ENCODE results near the gene DNAJC17. TPM values are rescaled to one million over a fixed set of nuclear protein-coding genes. Genes with fewer than 3 reads are reported as not detected.

Gene DNAJC17
- total RNA-seq, 1 donor from 2014 or later, result 43.2 TPM

- TF ChIP-seq, protein P1, sequence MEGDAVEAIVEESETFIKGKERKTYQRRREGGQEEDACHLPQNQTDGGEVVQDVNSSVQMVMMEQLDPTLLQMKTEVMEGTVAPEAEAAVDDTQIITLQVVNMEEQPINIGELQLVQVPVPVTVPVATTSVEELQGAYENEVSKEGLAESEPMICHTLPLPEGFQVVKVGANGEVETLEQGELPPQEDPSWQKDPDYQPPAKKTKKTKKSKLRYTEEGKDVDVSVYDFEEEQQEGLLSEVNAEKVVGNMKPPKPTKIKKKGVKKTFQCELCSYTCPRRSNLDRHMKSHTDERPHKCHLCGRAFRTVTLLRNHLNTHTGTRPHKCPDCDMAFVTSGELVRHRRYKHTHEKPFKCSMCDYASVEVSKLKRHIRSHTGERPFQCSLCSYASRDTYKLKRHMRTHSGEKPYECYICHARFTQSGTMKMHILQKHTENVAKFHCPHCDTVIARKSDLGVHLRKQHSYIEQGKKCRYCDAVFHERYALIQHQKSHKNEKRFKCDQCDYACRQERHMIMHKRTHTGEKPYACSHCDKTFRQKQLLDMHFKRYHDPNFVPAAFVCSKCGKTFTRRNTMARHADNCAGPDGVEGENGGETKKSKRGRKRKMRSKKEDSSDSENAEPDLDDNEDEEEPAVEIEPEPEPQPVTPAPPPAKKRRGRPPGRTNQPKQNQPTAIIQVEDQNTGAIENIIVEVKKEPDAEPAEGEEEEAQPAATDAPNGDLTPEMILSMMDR (conservative IDR thresholded peaks at IDR 0.05; ENCODE audit: low read depth, low read length), result no peak
- no peak for DNase-seq (ENCODE audit: low read depth)
- H3K4me3 ChIP-seq (ENCODE audit: low read depth, low read length), result no peak overlapping the region
These were observed 24.6 kb upstream of the DNAJC17 start for GRCh38 chr15:40831861-40832260.

GRCh38 chr15:40830884-40831283, 23.6 kb upstream of the DNAJC17 start:
- no peak overlapping the region for H3K4me3 ChIP-seq (ENCODE audit: low read depth, low read length)
- TF ChIP-seq, protein P1 (conservative IDR thresholded peaks at IDR 0.05; ENCODE audit: low read depth, low read length), result no peak
- DNase-seq (ENCODE audit: low read depth), result no peak

DNA sequence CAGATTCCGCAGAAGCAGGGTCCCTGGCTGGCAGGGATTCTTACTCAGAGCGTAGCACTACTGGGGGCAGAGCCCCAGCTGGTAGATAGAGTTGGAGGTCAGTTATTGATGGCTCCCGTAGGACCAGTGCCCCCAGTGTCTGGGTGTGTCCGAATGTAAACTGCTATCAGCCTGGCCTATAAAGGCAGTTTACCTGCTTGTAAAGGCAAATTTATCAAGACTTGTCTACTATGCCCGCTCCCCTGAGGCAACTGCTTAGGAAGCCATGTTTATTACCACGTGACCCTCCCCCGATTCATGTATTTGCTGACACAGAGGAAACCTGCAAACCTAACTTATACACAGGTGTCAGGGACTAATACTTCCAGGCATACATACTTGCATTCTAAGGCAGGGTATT, 21.8 kb upstream of the DNAJC17 start:
- DNase-seq (ENCODE audit: low read depth), result no peak
- H3K4me3 ChIP-seq (ENCODE audit: low read depth, low read length), result no peak overlapping the region
- TF ChIP-seq, protein P1 (conservative IDR thresholded peaks at IDR 0.05; ENCODE audit: low read depth, low read length), result no peak

- H3K4me3 ChIP-seq (ENCODE audit: low read depth, low read length), result no peak within 1 kb of the TSS
- no peak for DNase-seq (ENCODE audit: low read depth)
- TF ChIP-seq, protein P1 (conservative IDR thresholded peaks at IDR 0.05; ENCODE audit: low read depth, low read length), result peak; percentile 8
These were observed 21.3 kb upstream of the DNAJC17 start, which contains the start of gene PPP1R14D for GRCh38 chr15:40828447-40829036. TSS of gene PPP1R14D (minus strand) at chr15:40828708. CDS start at chr15:40828641, 67 bp downstream.

GRCh38 chr15:40826423-40827075, 19.3 kb upstream of the DNAJC17 start:
- no peak for DNase-seq (ENCODE audit: low read depth)
- no peak overlapping the region for H3K4me3 ChIP-seq (ENCODE audit: low read depth, low read length)
- TF ChIP-seq, protein P1 (conservative IDR thresholded peaks at IDR 0.05; ENCODE audit: low read depth, low read length), result no peak

DNA sequence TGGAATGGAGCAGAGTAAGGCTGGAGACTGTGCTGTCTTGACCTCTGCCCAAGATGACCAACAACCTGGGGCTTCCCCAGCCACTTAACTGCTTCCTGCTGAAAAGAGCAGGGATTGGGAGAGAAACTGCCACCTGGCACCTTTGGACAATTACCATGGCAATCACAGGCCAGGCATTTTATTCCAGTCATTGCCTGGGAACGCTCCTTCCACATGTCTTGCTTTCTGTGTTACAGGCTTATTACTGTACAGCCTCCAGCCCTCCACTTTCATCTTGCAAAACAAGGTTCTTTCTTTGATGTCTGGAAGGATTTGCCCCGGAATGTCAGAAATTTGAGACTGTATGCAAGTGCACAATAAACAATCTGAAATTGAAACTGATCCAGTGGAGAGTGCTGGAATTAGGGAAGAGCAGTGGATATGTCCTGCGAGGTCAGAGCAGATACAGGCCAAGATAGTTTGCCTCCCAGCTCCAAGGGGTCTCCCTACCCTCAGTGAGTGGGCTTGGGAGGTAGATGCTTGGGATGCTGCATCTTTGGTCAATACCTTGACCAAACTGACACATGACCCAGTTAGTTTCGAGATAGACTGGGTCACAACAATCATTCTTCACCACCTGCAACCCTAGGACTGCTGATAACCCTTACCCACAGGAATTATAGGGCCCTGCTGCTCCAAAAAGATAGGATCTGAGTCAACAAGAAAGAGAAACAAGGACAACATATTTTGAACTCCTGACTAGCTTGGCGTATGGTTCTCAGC, 18.6 kb upstream of the DNAJC17 start:
- no peak overlapping the region for H3K4me3 ChIP-seq (ENCODE audit: low read depth, low read length)
- TF ChIP-seq, protein P1 (conservative IDR thresholded peaks at IDR 0.05; ENCODE audit: low read depth, low read length), result no peak
- DNase-seq (ENCODE audit: low read depth), result peak; percentile 56
